Stimulated activated CD8-positive, alpha-beta memory T cell treated with anti-CD3 and anti-CD28 coated beads, Interleukin-15, amount 100 ng/mL, for 24 hours (primary cell): ENCODE data around the gene CYP2J2.
"Not testable (repeated sequence)": the region's sequence is repeated elsewhere in the genome, so short reads cannot be mapped to it uniquely, and the experiment has no call there.

Source experiments
- DNase-seq: peaks from one replicate; pipeline ENCODE4 v3.0.0-alpha.2; 2020; ENCODE audit warnings: low read depth

Gene CYP2J2

DNA sequence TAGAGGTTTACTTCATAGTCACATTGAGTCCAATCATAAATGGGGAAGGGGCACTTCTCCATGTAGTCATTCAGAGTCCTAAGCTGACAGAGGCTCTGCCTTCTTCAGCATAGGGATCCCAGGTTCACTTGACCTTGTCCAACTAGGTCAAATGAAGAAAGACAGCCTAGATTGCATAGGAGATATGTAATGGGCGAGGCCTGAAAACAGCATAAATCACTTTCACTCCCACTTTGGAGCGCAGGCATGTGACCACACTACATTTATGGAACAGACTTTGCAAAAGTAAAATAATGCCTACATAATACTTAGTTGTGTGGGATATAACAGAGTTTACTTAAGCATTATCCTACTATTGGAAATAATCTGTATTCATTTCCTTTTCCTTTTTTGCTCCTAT, 60.1 kb downstream of the CYP2J2 start:
- no peak for DNase-seq

DNA sequence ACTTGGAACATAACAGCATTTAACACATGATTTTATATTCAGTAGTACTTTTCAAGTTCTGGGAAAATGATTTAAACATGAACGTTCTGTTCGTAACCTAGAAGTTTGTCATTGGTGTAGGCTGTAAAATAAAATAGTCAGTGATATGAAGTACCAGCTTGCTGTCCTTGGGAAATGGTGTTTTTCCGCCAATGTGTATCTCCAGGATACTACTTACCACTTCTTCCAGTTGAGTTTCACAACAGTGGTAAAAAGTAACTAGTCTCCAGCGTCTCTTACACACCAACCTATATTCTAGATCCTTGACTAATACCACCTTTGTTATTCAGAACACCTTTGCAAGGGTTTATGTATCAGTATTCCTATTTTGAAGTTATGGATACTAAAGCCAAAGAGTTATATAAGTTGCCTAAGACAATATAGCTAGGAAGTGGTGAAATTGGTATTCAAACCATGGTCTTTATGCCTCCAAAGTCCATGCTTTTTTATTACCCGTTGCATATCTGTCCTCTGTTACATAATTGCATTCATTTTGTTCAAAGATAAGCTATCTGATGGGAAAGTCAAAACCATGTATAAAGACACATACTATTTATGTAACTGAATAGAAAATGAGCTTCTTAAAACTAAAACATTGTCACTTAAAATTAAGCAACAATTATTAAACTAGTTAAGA, 68.8 kb downstream of the CYP2J2 start:
- no peak for DNase-seq

DNA sequence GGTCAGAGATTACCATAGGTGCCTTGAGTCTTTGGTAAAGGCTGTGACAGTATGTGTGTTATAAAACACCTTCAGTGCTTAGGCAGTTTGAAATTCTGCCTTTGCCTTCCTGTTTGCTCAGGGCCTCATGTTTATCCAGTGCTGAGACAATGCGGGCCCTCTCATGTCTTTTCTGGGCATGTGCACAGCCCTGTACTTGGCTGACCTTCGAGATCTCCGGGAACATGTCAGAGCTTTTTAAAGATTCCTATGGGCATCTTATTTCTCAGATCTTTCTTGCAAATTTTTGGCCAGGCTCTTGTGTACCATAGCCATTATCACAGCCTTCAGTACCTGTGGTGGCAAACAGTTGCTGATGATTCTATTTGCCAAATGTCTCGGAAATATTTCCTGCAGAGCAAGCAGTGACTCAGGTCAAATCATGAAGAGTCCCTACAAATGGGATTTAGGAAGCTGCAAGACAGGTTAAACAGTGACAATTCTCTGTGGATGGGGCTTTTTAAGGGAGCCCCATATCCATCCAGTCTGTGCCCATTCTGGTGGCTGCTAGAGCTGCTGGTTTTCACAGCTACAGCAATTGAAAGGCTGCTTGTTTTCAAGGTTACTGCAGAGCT, 69.7 kb downstream of the CYP2J2 start:
- DNase-seq, result no peak

DNA sequence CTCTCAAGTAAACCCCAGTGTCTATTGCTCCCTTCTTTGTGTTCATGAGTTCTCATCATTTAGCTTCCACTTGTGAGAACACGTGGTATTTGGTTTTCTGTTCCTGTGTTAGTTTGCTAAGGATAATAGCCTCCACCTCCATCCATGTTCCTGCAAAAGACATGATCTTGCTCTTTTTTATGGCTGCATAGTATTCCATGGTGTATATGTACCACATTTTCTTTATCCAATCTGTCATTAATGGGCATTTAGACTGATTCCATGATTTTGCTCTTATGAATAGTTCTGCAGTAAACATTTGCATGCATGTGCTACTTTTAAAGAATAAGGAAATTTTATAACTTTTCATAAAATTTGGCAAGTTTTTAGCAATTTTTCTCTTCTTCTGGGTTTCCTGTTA, 71.3 kb downstream of the CYP2J2 start:
- not testable (repeated sequence) for DNase-seq

DNA sequence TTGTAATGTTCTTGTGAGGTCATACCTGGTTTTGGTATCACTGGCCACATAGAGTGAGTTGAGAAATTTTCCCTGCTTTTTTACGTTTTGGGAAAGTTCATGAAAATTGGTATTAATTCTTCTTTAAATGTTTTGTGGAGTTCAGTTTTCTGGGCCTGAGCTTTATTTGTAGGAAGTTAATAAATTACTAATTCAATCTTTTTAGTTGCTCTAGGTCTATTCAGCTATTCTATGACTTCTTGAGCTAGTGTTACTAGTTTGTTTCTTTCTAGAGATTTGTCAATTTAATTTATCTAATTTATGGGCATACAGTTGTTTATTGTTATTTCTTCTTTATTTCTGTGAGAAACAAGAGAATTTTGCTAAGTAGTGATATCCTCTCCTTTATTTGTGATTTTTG, 74.5 kb downstream of the CYP2J2 start:
- DNase-seq, result no peak

DNA sequence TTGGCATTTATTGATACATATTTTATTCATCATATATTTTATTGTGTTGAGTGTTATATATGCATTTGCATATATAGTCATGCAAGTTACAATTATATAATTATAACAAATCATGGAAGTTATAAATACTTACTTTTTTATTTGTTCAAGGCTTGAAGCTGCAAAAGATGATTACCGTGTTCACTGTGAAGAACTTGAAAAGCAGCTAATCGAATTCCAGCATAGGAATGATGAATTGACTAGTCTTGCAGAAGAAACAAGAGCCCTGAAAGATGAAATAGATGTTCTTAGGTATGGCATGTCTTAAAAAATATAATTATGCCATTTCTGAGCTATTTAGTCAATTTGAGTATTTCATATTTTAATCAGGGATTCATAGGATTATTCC, 79.7 kb downstream of the CYP2J2 start:
- DNase-seq, result no peak

DNA sequence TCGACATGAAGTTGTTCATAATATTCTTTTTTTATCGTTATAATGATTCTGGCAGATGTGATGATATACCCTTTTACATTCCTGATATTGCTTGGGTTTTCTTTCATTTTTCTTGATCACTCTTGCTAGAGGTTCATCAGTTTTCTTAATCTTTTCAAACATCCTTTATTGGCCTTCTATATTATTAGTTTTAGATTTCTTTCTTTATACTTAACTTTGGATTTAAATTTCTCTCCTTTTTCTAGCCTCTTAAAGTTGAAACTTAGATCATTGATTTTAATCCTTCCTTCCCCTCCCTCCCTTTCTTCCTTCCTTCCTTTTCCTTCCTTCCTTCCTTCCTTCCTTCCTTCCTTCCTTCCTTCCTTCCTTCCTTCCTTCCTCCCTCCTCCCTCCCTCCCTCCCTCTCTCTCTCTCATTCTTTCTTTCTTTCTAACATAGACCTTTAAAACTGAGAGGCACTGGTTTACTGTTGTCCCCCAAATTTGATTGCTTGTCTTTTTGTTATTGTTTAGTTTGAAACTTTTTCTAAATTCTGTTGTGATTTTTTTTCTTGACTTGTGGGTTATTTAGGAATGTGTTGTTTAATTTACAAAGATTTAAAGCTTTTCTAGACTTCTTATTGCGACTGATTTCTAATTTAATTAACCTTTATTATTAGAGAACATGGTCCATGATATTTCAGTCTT, 80.2 kb downstream of the CYP2J2 start:
- no peak for DNase-seq

DNA sequence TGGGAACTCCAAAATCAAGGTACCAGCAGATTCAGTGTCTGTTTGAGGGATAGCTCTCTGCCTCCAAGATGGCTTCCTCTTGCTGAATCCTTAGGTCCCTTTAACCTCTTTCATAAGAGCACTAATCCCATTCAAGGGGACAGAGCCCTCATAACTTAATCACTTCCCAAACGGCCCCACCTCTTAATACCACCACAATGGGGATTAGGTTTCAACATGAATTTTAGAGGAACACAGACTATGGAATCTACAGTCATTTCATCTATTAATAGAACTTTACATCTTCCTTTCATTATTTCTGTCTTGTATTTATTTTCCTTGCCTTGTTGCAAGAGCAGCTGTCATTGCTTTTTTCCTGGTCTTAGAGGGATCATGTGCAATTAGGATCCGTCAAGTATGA, 81.5 kb downstream of the CYP2J2 start:
- DNase-seq, result no peak
